SK-N-SH treated with all-trans-retinoic acid at 6 μM for 48 hours (cell line): ENCODE measurements around the gene MARCHF4.

Experiments used
- ATAC-seq: fragments of 200-7000 bp; cut with Tn5 transposase; 3 replicates; pipeline ENCODE4 v1.9.1; 2020; ENCODE audit warnings: mild to moderate bottlenecking, moderate library complexity
- ARNTL ChIP-seq: fragments of 450-650 bp; formaldehyde crosslinking; IDR thresholded peaks from 2 replicates; pipeline ENCODE4 v1.5.0; 2020; ENCODE audit warnings: low read depth, mild to moderate bottlenecking, moderate library complexity, borderline replicate concordance
- BACH2 ChIP-seq: fragments of 250-450 bp; sonication (Bioruptor Pico); IDR thresholded peaks from 2 replicates; pipeline ENCODE4 v1.9.0; 2021; ENCODE audit warnings: mild to moderate bottlenecking, borderline replicate concordance
- CSDC2 ChIP-seq: fragments of 250-450 bp; sonication (Bioruptor Pico); IDR thresholded peaks from 2 replicates; pipeline ENCODE4 v1.5.0; 2020; ENCODE audit warnings: mild to moderate bottlenecking, moderate library complexity
- GLIS3 ChIP-seq: fragments of 250-450 bp; sonication (Bioruptor Pico); IDR thresholded peaks from 2 replicates; pipeline ENCODE4 v1.5.0; 2020; ENCODE audit warnings: mild to moderate bottlenecking, moderate library complexity
- ISL1 ChIP-seq: fragments of 250-450 bp; sonication (Bioruptor Pico); IDR thresholded peaks from 2 replicates; pipeline ENCODE4 v2.1.2; 2022; ENCODE audit warnings: mild to moderate bottlenecking, moderate library complexity
- OSR1 ChIP-seq: fragments of 250-450 bp; sonication (Bioruptor Pico); IDR thresholded peaks from 2 replicates; pipeline ENCODE4 v1.8.0; 2022; ENCODE audit warnings: moderate library complexity, mild to moderate bottlenecking, inconsistent platforms
- PPARA ChIP-seq: fragments of 250-450 bp; sonication (Bioruptor Pico); IDR thresholded peaks from 2 replicates; pipeline ENCODE4 v1.5.0; 2020; ENCODE audit warnings: mild to moderate bottlenecking, borderline replicate concordance
- RARB ChIP-seq: fragments of 250-450 bp; sonication (Bioruptor Pico); IDR thresholded peaks from 2 replicates; pipeline ENCODE4 v1.8.0; 2021; ENCODE audit warnings: mild to moderate bottlenecking, moderate library complexity
- SNAI2 ChIP-seq: fragments of 250-450 bp; sonication (Bioruptor Pico); IDR thresholded peaks from 2 replicates; pipeline ENCODE4 v1.5.0; 2020; ENCODE audit warnings: mild to moderate bottlenecking, moderate library complexity
- TCF4 ChIP-seq: fragments of 250-450 bp; sonication (Bioruptor Pico); IDR thresholded peaks from 2 replicates; pipeline ENCODE4 v1.8.0; 2021; ENCODE audit warnings: mild to moderate bottlenecking, moderate library complexity, borderline replicate concordance
- TOX ChIP-seq: fragments of 250-450 bp; sonication (Bioruptor Pico); IDR thresholded peaks from 2 replicates; pipeline ENCODE4 v1.8.0; 2021; ENCODE audit warnings: mild to moderate bottlenecking, moderate library complexity, borderline replicate concordance
- ZC3H10 ChIP-seq: fragments of 250-450 bp; sonication (Bioruptor Pico); IDR thresholded peaks from 2 replicates; pipeline ENCODE4 v1.5.1; 2021; ENCODE audit warnings: mild to moderate bottlenecking, moderate library complexity
- ZFP3 ChIP-seq: fragments of 250-450 bp; sonication (Bioruptor Pico); IDR thresholded peaks from 2 replicates; pipeline ENCODE4 v1.5.0; 2020; ENCODE audit warnings: mild to moderate bottlenecking, moderate library complexity
- ZFP30 ChIP-seq: fragments of 450-650 bp; formaldehyde crosslinking; IDR thresholded peaks from 2 replicates; pipeline ENCODE4 v1.5.0; 2022; ENCODE audit warnings: mild to moderate bottlenecking, moderate library complexity
- ZNF70 ChIP-seq: fragments of 450-650 bp; formaldehyde crosslinking; IDR thresholded peaks from 2 replicates; pipeline ENCODE4 v1.5.0; 2020; ENCODE audit warnings: mild to moderate bottlenecking, moderate library complexity
- TF ChIP-seq, protein P1 (sequence below): fragments of 250-450 bp; sonication (Bioruptor Pico); IDR thresholded peaks from 2 replicates; pipeline ENCODE4 v1.5.0; 2020; ENCODE audit warnings: mild to moderate bottlenecking, moderate library complexity
- TF ChIP-seq, protein P2 (sequence below): fragments of 250-450 bp; sonication (Bioruptor Pico); IDR thresholded peaks from 2 replicates; pipeline ENCODE4 v1.8.0; 2020; ENCODE audit warnings: mild to moderate bottlenecking, moderate library complexity, borderline replicate concordance
- TF ChIP-seq, protein P3 (sequence below): fragments of 250-450 bp; sonication (Bioruptor Pico); IDR thresholded peaks from 2 replicates; pipeline ENCODE4 v1.8.0; 2021; ENCODE audit warnings: low read depth, mild to moderate bottlenecking, moderate library complexity, borderline replicate concordance
- TF ChIP-seq, protein P4 (sequence below): fragments of 250-450 bp; sonication (Bioruptor Pico); IDR thresholded peaks from 2 replicates; pipeline ENCODE4 v1.5.1; 2020; ENCODE audit warnings: low read depth, mild to moderate bottlenecking, moderate library complexity

MARCHF4 gene

DNA sequence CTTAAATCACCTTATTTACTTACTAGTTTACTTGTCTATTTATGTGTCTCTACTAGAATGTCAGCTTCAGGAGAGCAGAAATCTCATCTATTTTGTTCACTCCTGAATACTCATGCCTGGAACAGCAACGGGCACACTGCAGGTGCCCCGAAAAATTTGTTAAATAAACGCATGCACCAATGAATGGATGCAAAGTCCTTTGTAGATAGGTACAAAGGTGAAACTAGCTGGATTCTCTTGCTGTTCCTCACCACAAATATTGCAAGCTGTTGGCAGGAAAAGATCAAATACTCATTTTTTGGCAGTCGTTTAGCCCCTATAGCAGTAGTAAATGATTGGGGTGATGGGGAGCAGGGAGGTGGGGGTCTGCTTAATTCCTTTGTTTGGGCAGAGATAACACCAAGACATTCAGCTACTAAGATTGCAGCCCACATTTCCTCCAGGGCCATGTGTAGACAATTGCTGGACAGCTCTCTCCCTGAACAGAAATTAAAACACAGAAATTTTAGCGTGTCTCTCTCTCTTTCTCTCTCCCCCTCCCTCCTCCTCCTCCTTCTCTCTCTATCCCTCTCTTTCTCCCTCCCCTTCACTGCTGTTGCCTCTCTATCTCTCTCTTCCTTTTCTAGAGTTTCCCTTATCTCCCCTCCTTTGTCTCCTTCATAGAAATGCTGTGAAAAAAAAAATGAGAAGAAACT, 5.4 kb downstream of the MARCHF4 start (continued):
- TF ChIP-seq, protein P1, sequence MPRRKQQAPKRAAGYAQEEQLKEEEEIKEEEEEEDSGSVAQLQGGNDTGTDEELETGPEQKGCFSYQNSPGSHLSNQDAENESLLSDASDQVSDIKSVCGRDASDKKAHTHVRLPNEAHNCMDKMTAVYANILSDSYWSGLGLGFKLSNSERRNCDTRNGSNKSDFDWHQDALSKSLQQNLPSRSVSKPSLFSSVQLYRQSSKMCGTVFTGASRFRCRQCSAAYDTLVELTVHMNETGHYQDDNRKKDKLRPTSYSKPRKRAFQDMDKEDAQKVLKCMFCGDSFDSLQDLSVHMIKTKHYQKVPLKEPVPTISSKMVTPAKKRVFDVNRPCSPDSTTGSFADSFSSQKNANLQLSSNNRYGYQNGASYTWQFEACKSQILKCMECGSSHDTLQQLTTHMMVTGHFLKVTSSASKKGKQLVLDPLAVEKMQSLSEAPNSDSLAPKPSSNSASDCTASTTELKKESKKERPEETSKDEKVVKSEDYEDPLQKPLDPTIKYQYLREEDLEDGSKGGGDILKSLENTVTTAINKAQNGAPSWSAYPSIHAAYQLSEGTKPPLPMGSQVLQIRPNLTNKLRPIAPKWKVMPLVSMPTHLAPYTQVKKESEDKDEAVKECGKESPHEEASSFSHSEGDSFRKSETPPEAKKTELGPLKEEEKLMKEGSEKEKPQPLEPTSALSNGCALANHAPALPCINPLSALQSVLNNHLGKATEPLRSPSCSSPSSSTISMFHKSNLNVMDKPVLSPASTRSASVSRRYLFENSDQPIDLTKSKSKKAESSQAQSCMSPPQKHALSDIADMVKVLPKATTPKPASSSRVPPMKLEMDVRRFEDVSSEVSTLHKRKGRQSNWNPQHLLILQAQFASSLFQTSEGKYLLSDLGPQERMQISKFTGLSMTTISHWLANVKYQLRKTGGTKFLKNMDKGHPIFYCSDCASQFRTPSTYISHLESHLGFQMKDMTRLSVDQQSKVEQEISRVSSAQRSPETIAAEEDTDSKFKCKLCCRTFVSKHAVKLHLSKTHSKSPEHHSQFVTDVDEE (CRISPR knock-in tag): no peak
- TF ChIP-seq GLIS3 (CRISPR knock-in tag) (no peak), ZC3H10 (no peak), CSDC2 (CRISPR knock-in tag) (no peak), PPARA (CRISPR knock-in tag) (no peak), OSR1 (no peak), SNAI2 (CRISPR knock-in tag) (no peak), BACH2 (CRISPR knock-in tag) (no peak), ISL1 (CRISPR knock-in tag) (no peak)

DNA sequence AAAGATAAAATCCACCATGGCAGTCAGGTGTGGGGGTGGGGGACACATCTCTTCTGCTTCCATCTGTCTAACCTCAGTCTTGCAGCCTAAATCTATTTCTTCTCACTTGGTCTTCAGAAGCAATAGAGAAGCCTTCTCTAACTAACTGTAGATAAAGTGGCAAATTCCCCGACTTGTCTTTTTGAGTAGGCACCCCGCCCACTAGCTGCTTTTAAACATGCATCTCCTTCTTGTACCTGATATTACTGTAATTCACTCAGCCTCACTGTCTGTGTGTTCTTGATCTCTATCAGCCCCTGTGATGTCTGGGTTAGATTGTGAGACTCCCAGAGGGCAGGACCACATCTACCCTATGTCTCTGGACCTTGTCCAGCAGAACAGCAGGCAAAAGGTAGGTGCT, 6.8 kb downstream of the MARCHF4 start:
- TF ChIP-seq CSDC2 (CRISPR knock-in tag): no peak
- no peak for TF ChIP-seq ZFP30 (CRISPR knock-in tag)
- TF ChIP-seq, protein P1 (CRISPR knock-in tag): no peak
- no peak for ATAC-seq

DNA sequence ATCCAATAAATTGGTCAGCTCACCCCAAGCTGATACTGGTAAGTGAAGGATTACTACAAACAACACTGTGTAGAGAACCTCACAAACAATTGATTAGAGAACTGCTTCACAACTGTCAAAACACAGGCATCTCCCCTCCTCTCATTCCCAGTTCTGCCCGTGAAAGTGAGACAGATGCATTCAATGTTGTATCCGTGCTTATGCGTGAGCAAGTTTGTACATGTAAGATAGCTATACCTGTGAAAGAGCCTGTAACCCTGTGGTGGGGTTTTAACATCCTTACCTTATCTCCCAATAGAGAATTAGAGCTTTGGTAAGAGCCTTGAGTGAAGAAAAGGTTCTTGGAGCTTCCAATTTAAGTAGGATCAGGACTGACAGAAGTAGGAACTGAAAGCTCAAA, 9.1 kb downstream of the MARCHF4 start:
- TF ChIP-seq RARB (no peak), OSR1 (no peak), TCF4 (CRISPR knock-in tag) (no peak), ARNTL (CRISPR knock-in tag) (no peak), SNAI2 (CRISPR knock-in tag) (no peak), ZC3H10 (no peak), TOX (CRISPR knock-in tag) (no peak), ISL1 (CRISPR knock-in tag) (no peak), CSDC2 (CRISPR knock-in tag) (no peak), BACH2 (CRISPR knock-in tag) (no peak), PPARA (CRISPR knock-in tag) (no peak), ZNF70 (CRISPR knock-in tag) (no peak), ZFP3 (CRISPR knock-in tag) (no peak), GLIS3 (CRISPR knock-in tag) (no peak), ZFP30 (CRISPR knock-in tag) (no peak)
- TF ChIP-seq, protein P2, sequence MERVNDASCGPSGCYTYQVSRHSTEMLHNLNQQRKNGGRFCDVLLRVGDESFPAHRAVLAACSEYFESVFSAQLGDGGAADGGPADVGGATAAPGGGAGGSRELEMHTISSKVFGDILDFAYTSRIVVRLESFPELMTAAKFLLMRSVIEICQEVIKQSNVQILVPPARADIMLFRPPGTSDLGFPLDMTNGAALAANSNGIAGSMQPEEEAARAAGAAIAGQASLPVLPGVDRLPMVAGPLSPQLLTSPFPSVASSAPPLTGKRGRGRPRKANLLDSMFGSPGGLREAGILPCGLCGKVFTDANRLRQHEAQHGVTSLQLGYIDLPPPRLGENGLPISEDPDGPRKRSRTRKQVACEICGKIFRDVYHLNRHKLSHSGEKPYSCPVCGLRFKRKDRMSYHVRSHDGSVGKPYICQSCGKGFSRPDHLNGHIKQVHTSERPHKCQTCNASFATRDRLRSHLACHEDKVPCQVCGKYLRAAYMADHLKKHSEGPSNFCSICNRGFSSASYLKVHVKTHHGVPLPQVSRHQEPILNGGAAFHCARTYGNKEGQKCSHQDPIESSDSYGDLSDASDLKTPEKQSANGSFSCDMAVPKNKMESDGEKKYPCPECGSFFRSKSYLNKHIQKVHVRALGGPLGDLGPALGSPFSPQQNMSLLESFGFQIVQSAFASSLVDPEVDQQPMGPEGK: no peak
- TF ChIP-seq, protein P3, sequence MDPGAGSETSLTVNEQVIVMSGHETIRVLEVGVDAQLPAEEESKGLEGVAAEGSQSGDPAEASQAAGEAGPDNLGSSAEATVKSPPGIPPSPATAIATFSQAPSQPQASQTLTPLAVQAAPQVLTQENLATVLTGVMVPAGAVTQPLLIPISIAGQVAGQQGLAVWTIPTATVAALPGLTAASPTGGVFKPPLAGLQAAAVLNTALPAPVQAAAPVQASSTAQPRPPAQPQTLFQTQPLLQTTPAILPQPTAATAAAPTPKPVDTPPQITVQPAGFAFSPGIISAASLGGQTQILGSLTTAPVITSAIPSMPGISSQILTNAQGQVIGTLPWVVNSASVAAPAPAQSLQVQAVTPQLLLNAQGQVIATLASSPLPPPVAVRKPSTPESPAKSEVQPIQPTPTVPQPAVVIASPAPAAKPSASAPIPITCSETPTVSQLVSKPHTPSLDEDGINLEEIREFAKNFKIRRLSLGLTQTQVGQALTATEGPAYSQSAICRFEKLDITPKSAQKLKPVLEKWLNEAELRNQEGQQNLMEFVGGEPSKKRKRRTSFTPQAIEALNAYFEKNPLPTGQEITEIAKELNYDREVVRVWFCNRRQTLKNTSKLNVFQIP (CRISPR knock-in tag): no peak
- TF ChIP-seq, protein P4, sequence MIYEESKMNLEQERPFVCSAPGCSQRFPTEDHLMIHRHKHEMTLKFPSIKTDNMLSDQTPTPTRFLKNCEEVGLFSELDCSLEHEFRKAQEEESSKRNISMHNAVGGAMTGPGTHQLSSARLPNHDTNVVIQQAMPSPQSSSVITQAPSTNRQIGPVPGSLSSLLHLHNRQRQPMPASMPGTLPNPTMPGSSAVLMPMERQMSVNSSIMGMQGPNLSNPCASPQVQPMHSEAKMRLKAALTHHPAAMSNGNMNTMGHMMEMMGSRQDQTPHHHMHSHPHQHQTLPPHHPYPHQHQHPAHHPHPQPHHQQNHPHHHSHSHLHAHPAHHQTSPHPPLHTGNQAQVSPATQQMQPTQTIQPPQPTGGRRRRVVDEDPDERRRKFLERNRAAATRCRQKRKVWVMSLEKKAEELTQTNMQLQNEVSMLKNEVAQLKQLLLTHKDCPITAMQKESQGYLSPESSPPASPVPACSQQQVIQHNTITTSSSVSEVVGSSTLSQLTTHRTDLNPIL: no peak
- TF ChIP-seq, protein P1 (CRISPR knock-in tag): no peak
- ATAC-seq: no peak; the same call in 2 of the 3 replicates
